GM12801 (cell line): ENCODE measurements around the gene CHST12.

Experiments
- TF ChIP-seq, protein P1 (sequence below): IDR thresholded peaks from one replicate; pipeline ENCODE4 v1.5.1; 2011; ENCODE audit warnings: control low read depth; ENCODE audit not compliant: insufficient read length; ENCODE audit errors: extremely low read depth

Gene CHST12

DNA sequence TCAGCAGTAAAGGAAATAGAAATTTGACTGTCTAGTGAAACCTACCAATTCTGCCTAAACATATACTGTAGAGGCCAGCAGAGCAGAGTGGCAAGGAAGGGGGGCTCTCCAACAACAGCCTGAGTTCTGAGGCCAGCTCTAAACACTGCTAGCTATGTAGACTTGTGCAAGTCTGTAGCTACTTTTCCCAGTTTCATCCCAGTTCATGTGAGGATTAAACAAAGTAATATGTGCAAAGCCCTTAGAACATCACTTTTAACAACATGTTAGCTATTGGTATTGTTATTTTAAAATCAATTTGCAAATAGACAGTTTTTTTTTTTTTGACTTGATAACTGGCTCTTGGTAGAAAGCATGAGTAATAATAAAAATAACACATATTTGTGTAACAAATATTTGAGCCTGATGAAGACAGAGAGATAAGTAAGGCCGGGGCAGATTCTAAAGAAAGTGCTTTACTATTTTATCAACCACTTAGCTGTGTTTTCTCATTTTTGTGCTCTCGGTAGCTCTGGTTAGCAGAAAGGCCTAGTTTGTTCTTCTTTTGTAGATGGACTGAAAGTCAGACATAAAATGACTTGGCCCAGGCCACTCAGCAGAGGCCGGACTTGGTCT is 9.3 kb downstream of the CHST12 start:
- TF ChIP-seq, protein P1, sequence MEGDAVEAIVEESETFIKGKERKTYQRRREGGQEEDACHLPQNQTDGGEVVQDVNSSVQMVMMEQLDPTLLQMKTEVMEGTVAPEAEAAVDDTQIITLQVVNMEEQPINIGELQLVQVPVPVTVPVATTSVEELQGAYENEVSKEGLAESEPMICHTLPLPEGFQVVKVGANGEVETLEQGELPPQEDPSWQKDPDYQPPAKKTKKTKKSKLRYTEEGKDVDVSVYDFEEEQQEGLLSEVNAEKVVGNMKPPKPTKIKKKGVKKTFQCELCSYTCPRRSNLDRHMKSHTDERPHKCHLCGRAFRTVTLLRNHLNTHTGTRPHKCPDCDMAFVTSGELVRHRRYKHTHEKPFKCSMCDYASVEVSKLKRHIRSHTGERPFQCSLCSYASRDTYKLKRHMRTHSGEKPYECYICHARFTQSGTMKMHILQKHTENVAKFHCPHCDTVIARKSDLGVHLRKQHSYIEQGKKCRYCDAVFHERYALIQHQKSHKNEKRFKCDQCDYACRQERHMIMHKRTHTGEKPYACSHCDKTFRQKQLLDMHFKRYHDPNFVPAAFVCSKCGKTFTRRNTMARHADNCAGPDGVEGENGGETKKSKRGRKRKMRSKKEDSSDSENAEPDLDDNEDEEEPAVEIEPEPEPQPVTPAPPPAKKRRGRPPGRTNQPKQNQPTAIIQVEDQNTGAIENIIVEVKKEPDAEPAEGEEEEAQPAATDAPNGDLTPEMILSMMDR = no peak

DNA sequence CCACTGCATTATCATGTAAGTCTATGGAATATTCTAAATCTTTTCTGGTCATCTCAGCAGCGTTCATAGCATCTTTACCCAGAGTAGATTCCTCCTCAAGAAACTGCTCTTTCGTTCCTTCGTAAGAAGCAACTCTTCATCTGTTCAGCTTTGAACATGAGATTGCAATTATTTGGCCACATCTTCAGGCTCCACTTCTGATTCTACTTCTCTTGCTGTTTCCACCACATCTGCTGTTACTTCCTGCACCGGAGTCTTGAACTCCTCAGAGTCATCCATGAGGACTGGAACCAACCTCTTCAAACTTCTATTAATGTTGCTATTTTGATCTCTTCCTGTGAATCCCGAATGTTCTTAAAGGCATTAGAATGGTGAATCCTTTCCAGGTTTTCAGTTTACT is 12.7 kb downstream of the CHST12 start:
- TF ChIP-seq, protein P1 = no peak

DNA sequence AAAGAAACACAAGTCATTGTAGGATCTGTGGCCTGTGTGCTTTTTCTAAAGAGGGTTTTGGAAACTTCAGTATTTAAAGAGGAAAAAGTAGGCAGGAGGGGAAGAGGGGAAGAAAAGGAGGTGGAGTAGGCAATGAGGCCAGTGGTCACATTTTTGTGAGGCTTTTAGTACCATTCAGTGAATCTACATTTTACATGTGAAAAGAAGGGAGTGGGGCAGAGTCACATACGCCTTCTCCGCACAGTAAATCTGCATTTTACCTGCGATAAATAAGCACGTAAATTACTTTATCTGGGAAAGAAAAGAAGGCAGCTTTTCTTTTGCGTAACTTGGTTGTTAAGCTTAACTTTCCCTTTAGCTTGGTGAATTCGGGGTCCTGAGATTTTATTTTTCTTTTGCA is 13.2 kb downstream of the CHST12 start:
- TF ChIP-seq, protein P1 = no peak

DNA sequence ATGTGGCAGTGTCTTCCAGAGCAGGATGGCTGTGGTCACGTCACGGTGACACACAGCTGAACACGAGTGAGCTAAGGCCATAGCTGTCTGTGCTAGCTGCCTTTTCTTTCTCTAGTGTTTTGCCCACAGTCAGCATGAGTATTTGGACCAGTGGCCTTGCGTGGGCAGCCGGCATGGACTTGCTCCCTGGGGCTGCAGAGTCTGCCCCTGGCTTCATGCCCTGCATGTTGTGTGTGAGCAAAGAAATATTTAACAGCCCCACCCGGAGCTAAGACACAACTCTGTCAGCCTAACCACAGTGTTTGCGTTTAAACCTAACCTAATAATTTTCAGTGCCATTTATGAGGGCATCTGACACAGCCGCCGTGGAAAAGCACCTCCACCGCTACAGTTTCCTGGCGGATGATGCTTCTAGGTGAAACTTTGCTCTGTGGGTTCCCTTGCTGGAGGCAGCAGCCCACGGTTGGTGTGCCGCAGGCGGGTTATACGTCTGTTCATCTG is 14.6 kb downstream of the CHST12 start:
- TF ChIP-seq, protein P1 = no peak

DNA sequence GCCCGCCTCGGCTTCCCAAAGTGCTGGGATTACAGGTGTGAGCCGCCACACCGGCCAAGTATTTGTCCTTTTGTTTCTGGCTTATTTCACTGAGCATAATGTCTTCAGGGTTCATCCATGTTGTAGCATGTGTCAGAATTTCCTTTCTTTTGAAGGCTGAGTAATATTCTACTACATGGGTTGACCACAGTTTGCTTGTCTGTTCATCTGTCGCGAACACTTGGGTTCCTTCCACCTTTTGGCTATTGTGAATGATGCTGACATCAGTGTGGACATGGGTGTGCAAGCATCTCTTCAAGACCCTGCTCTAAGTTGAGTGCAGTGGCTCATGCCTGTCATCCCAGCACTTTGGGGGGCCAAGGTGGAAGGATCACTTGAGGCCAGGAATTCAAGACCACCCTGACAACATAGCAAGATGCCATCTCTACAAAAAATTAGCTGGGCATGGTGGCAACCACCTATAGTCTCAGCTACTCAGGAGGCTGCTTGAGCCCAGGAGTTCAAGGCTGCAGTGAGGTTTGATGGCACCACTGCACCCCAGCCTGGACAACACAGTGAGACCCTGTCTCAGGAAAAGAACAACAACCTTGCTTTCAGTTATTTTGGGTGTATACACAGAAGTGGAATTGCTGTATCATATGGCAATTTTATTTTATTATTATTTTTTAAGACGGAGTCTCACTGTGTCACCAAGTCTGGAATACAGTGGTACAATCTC is 17.0 kb downstream of the CHST12 start:
- TF ChIP-seq, protein P1 = no peak

DNA sequence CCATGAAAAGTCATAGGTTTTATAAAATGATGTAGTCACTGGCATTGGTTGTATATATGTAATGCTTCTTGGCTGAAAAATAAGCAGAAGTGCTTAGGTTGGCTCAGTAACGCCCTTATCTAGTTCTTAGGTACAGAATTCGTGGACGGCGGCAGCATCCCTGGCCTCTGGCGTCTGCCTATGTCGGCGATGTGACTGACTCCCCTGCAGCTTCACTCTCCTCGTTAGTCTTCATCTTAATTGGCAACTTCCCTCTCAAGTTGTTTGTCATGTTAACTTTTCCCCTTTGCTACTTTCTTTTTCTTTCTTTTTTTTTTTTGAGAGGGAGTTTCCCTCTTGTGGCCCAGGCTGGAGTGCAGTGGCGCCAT is 18.5 kb downstream of the CHST12 start:
- TF ChIP-seq, protein P1 = no peak

DNA sequence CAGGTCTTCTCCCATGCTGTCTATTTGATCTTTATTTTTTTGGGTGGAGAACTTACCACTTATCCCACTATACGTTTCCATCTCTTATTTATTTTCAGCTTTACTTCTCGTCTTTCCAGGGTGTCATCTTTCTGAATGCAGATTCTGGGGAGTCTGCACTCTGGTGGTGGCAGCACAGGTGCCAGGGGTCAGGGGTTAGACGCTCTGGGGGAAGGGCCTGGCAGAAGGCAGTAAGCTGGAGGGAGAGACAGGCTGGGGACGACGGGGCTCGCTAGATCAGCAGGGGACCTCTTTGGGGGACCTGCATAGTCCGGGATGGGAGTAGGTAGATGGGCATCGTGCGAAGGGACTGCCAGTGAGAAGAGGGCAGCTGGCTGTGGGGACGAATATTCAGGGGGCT is 22.3 kb downstream of the CHST12 start:
- TF ChIP-seq, protein P1 = no peak
